Stomach (tissue), 9 donors: Measurements from ENCODE around the gene CACNA2D4. TPM values are rescaled to one million over a fixed set of nuclear protein-coding genes. Genes with fewer than 3 reads are reported as not detected.
A peak's percentile ranks its signal among the peaks of the same experiment; 100 is the strongest.

Experiments used
- DNase-seq, 2 donors: peaks; one replicate each; pipeline versions ENCODE4 v3.0.0 to v3.0.0-alpha.2; 2013 to 2019
- H3K27ac ChIP-seq, 5 donors: fragments of 200-600 bp in 4 of 5; sonication (generic) in 4 of 5; one replicate each; pipeline ENCODE4 v1.5.1; 2013 to 2019; ENCODE audit warnings: mild to moderate bottlenecking in 1 of 5, moderate library complexity in 1 of 5
- H3K27me3 ChIP-seq, 3 donors: fragments of 200-600 bp; sonication (generic); one replicate each; pipeline ENCODE4 v1.5.1; 2017 to 2019; ENCODE audit warnings: mixed run types in 1 of 3
- H3K36me3 ChIP-seq, 4 donors: fragments of 200-600 bp; sonication (generic); 1 replicate in 3 of 4; 2 replicates in 1 of 4; pipeline ENCODE4 v1.5.1; 2016 to 2019
- H3K4me1 ChIP-seq, 4 donors: fragments of 200-600 bp; sonication (generic); one replicate each; pipeline ENCODE4 v1.5.1; 2016 to 2019
- H3K4me3 ChIP-seq, 4 donors: fragments of 200-600 bp; sonication (generic) in 3 of 4; one replicate each; pipeline ENCODE4 v1.5.1; 2016 to 2019; ENCODE audit warnings: mild to moderate bottlenecking in 1 of 4
- H3K9me3 ChIP-seq, 4 donors: fragments of 200-600 bp; sonication (generic); one replicate each; pipeline ENCODE4 v1.5.1; 2016 to 2019
- EP300 ChIP-seq: sonication (generic); formaldehyde crosslinking; IDR thresholded peaks from one replicate; pipeline ENCODE4 v1.6.1; 2017; ENCODE audit warnings: antibody characterized with exemption
- POLR2A ChIP-seq, 4 donors: fragments of 450-650 bp; IDR thresholded peaks; one replicate each; pipeline ENCODE4 v1.6.1; 2016; ENCODE audit warnings: antibody characterized with exemption in 4 of 4, control low read depth in 2 of 4, mild to moderate bottlenecking in 1 of 4, moderate library complexity in 1 of 4
- POLR2AphosphoS5 ChIP-seq, 3 donors: sonication (generic); formaldehyde crosslinking; IDR thresholded peaks; one replicate each; pipeline ENCODE4 v1.6.1; 2016; ENCODE audit warnings: antibody characterized with exemption in 3 of 3
- WGBS, 5 donors: extraction: QIAGEN DNeasy Blood & Tissue Kit in 3 of 5; methylation state at CpG; one replicate each; pipeline versions ENCODE4 v1.1.5 to v1.1.7; 2013 to 2018; 5-methylcytosine and 5-hydroxymethylcytosine counted together
- intact Hi-C: fragments of 100-400 bp; cut with DNase I; formaldehyde crosslinking; loops from one replicate; pipeline ENCODE4 v1.15.1; 2023; ENCODE audit warnings: low total_unique reads
- polyA plus RNA-seq, 3 donors: library from polyadenylated mRNA; stranded (reverse); fragments of 200-250 nt; gene quantifications; one replicate each; pipeline ENCODE4 v1.2.3, GENCODE V29; 2013
- total RNA-seq, 5 donors: library from RNA; depleted of rRNA; stranded (reverse); fragments of >200 nt; gene quantifications; one replicate each; pipeline versions ENCODE4 v1.1.0 to v1.2.3, GENCODE V29; 2014 to 2016
- TF ChIP-seq, protein P1 (sequence below), 7 experiments: fragments of 450-650 bp in 4 of 7; fragments of 200-600 bp in 3 of 7; sonication (generic) in 3 of 7; IDR thresholded peaks; one replicate each; pipeline ENCODE4 v1.5.1; 2016 to 2019; ENCODE audit warnings: antibody characterized with exemption in 7 of 7, control low read depth in 2 of 7, mild to moderate bottlenecking in 1 of 7
- donor health status: healthy with polysubstance abuse.
- donor health status: Bipolar disorder and iron deficiency.
- donor health status: healthy.

The CACNA2D4 gene
- total and polyA plus RNA-seq, 8 donors = 0.58 to 3.5 (median 1.8) TPM; not detected in 1

DNA sequence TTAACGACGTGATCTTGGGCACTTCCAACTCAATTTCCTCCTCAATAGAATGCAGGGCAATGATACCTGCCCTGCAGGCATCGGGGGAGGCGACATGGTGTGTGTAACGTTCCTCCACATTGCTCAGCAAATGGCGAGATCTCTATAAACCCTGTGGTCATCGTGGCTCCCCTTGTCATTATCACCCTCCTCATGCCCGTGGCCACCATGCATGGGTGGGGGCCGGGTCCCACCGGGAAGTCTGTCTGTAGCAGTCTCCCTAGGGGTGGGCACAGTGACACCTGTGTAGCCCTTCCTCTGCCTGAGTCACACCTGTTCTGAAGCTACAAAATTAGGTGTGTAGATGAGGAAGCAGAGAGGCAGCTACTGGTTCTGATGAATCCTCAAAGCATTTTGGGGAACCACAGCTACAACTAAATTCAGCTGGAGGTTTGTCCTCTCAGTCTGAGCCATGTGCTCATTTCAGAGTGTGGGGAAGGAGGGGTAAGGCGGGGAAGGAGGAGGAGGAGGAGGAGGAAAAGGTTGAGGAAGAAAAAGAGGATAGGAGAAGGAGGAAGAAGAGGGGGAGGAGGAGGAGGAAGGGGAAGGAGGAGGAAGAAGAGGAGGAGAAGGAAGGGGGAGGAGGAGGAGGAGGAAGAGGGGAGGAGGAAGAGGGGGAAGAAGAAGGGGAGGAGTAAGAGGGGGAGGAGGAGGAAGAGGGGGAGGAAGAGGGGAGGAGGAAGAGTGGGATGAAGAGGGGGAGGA lies 11.0 kb upstream of the CACNA2D4 start:
- peak in 1 of 2 donors; percentile 20 for DNase-seq
- no peak for TF ChIP-seq EP300
- TF ChIP-seq POLR2A (IDR thresholded peaks at IDR 0.05) = no peak
- TF ChIP-seq, protein P1, sequence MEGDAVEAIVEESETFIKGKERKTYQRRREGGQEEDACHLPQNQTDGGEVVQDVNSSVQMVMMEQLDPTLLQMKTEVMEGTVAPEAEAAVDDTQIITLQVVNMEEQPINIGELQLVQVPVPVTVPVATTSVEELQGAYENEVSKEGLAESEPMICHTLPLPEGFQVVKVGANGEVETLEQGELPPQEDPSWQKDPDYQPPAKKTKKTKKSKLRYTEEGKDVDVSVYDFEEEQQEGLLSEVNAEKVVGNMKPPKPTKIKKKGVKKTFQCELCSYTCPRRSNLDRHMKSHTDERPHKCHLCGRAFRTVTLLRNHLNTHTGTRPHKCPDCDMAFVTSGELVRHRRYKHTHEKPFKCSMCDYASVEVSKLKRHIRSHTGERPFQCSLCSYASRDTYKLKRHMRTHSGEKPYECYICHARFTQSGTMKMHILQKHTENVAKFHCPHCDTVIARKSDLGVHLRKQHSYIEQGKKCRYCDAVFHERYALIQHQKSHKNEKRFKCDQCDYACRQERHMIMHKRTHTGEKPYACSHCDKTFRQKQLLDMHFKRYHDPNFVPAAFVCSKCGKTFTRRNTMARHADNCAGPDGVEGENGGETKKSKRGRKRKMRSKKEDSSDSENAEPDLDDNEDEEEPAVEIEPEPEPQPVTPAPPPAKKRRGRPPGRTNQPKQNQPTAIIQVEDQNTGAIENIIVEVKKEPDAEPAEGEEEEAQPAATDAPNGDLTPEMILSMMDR (IDR thresholded peaks at IDR 0.05) = no peak
- TF ChIP-seq POLR2AphosphoS5 (IDR thresholded peaks at IDR 0.05) = no peak
- intact Hi-C loops = no loop called here

DNA sequence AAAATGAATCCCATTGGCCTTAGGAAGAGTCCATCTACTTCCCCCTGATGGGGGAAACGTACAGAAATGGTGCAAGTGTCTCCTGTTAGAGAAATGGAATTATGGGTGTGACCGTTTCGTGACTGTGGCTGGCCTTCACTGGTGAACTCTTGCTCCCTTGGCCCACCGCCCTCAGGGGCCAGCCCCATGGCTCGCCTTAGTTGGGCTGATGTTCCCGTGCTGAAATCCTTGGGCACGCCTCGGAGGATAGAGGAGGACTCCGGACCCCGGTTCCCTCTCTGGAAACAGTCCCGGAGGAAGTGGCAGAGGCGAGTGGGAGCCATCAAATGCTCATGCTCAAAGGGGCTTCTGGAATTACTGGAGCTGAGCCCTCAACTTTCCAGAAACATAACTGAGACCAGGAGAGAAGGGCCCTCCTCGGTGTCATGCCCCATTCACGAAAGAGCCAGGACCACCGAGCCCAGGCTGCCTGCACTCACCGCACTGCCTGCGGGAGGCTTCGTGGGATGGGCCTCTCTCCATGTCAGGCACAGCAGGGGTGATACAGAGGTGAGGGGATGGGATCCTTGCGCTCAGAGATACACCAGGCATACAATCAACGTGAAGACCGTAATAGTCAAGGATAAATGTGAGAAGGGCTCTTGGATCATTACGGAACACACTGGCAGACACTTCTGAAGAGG lies 10.1 kb upstream of the CACNA2D4 start:
- TF ChIP-seq POLR2AphosphoS5 (IDR thresholded peaks at IDR 0.05) = no peak
- no peak for TF ChIP-seq EP300
- TF ChIP-seq, protein P1 (IDR thresholded peaks at IDR 0.05) = no peak
- no peak for TF ChIP-seq POLR2A (IDR thresholded peaks at IDR 0.05)
- H3K9me3 ChIP-seq = no peaks in the 10 kb centered on the region
- no peaks in the 10 kb centered on the region for H3K36me3 ChIP-seq
- intact Hi-C loops = no loop called here
- peak in 1 of 2 donors; percentile 25 for DNase-seq
- peaks cover 7 to 43% (median 17%) of the 10 kb centered on the region in 4 donors for H3K4me1 ChIP-seq
- peak overlapping the region in 1 of 5 donors; percentile 35 for H3K27ac ChIP-seq
- peaks cover 0 to 9% (median 4%) of the 10 kb centered on the region in 3 donors for H3K27me3 ChIP-seq
- H3K4me3 ChIP-seq = no peak overlapping the region
- 86 to 93% (median 87%) methylated on average over 14 to 22 of the region's 22 CpGs for WGBS, 5 donors

More for the DNA sequence above, 11.0 kb upstream of the CACNA2D4 start:
- Histone ChIP-seq H3K9me3 (no peaks in the 10 kb centered on the region), H3K36me3 (no peaks in the 10 kb centered on the region), H3K27me3 (peaks cover 0 to 9% (median 4%) of the 10 kb centered on the region in 3 donors), H3K27ac (no peak overlapping the region), H3K4me1 (peaks cover 7 to 51% (median 20%) of the 10 kb centered on the region in 4 donors), H3K4me3 (no peak overlapping the region)
- WGBS, 5 donors = 82 to 90% (median 86%) methylated on average over 11 of the region's 11 CpGs

GRCh38 chr12:1927751-1928351 lies 9.4 kb upstream of the CACNA2D4 start:
- 64 to 82% (median 76%) methylated on average over 15 of the region's 15 CpGs for WGBS, 5 donors

More at GRCh38 chr12:1927751-1928351, 9.4 kb upstream of the CACNA2D4 start:
- H3K9me3 ChIP-seq = no peaks in the 10 kb centered on the region
- TF ChIP-seq POLR2A (IDR thresholded peaks at IDR 0.05) (no peak), EP300 (no peak), POLR2AphosphoS5 (IDR thresholded peaks at IDR 0.05) (peak in 1 of 3 donors; percentile 75)
- TF ChIP-seq, protein P1 (IDR thresholded peaks at IDR 0.05) = no peak
- H3K36me3 ChIP-seq = no peaks in the 10 kb centered on the region
- intact Hi-C loops = no loop called here
- H3K27ac ChIP-seq = peak overlapping the region in 2 of 5 donors; percentile 10 to 35
- H3K27me3 ChIP-seq = peaks cover 0 to 9% (median 4%) of the 10 kb centered on the region in 3 donors
- H3K4me3 ChIP-seq = no peak overlapping the region
- DNase-seq = peak; percentile 24 to 62
- peaks cover 7 to 35% (median 14%) of the 10 kb centered on the region in 4 donors for H3K4me1 ChIP-seq
